NCI-H1436 treated with DMSO at 0.1 percent for 48 hours (cell line): ENCODE results near the gene ABR.
A peak's percentile ranks its signal among the peaks of the same experiment; 100 is the strongest.
"Not testable (repeated sequence)": the region's sequence is repeated elsewhere in the genome, so short reads cannot be mapped to it uniquely, and the experiment has no call there.

Experiments
- DNase-seq: peaks from one replicate; lab custom pipeline; 2025; lab: John Stamatoyannopoulos, UW

Gene ABR

GRCh38 chr17:983921-984320 is 195.9 kb downstream of the ABR start:
- no peak for DNase-seq

GRCh38 chr17:981292-981658 is 198.5 kb downstream of the ABR start:
- DNase-seq, result no peak

- peak; percentile 52 for DNase-seq
These were observed 199.1 kb downstream of the ABR start for GRCh38 chr17:980406-981291.

DNA sequence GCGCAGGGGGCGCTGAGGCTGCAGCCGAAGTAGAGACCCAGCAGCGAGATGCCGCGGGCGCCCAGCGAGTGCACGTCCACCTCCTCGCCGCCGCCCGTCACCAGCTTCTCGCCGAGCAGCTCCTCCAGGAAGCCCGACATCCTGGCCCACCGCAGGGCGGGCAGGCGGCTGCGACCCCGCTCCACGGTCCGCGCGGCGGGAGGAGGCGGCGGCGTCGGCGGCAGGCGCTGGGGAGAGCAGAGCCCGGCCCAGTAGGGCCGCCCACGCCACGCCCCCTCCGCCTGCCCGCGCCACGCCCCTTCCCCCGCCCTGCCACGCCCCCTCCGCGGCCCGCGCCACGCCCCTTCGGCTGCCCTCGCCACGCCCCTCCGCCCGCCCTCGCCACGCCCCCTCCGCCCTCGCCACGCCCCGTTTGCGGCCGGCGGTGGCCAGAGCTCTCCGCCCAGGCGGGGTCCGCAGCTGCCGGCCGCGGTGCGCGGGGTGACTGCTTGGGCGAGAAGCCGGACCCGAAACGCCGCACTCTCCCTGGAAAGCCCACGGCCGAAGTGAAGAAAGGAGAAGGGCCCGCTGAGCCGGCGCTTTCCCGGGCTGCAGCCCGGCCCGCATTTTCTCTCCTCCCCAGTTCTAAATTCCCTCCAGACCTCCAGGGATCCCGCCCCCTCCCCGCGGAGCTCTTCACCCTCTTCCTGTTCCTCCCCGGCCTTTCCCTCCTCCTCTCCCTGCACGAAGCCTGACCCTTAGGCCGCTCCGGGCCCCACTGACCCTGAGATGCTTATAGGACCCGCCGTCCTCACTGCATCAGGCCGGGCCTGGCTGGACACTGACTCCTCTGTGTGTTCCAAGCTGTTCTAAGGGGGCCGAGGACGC is 200.0 kb downstream of the ABR start, which contains the start of gene NXN:
NXN (minus strand) TSS at position 238 of the 867 bp plus-strand sequence.
- DNase-seq, result no peak

DNA sequence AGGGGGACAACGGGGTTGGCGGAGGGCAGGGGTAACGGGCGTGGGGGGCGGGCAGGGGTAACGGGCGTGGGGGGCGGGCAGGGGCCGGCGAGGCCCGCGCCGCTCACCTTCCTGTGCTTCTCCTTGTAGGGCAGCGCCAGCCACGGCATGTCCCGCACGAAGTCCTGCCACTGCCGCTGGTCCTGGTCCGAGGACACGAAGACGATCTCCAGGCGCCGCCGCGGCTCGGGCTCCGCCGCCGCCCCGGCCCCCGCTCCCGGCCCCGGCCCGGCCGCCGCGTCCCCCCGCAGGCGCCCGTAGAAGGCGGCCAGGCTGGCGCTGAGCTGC is 200.6 kb downstream of the ABR start:
- no peak for DNase-seq

- no peak for DNase-seq
These were observed 201.4 kb downstream of the ABR start for GRCh38 chr17:978103-979093.

GRCh38 chr17:977166-977565 is 202.6 kb downstream of the ABR start:
- no peak for DNase-seq

DNA sequence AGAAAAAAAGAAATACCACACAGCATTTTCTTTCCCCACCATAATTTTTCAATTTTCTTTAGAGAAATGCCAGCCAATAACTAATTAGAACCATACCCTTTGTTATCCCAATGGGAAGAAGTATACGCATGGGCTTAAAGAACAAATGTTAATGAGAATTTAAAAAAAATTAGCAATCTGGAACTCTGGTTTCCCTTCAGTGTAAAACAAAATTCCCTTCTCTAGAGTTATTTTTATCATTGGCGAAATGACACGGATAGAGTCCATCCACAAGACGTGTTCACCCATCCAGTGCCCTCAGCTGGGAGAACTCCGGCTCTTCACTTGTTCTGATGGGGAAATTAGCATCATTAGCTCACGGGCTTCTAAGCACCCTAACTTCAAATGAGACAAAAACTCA is 203.5 kb downstream of the ABR start:
- DNase-seq, result no peak

- no peak for DNase-seq
These were observed 204.3 kb downstream of the ABR start for GRCh38 chr17:975371-975915.

DNA sequence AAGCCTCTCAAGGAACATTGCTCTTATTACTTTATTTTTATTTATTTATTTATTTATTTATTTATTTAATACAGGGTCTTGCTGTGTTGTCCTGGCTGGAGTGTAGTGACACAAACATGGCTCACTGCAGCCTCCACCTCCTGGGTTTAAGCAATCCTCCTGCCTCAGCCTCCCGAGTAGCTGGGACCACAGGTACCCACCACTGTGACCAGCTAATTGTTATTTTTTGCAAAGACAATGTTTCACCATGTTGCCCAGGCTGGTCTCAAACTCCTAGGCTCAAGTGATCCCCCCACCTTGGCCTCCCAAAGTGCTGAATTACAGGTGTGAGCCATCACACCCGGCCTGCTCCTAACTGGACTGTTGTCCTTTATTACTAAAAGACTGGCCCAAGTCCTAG is 205.0 kb downstream of the ABR start:
- not testable (repeated sequence) for DNase-seq

GRCh38 chr17:973053-973452 is 206.7 kb downstream of the ABR start:
- DNase-seq, result no peak

DNA sequence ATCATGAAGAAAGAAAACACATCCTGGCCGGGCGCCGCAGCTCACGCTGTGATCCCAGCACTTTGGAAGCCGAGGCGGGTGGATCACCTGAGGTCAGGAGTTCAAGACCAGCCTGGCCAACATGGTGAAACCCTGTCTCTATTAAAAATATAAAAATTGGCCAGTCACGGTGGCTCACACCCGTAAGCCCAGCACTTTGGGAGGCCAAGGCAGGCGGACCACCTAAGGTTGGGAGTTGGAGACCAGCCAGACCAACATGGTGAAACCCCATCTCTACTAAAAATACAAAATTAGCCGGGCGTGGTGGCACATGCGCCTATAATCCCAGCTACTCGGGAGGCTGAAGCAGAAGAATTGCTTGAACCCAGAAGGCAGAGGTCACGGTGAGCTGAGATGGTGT is 207.9 kb downstream of the ABR start:
- not testable (repeated sequence) for DNase-seq

- DNase-seq, result no peak
These were observed 209.4 kb downstream of the ABR start for GRCh38 chr17:970364-970763.

DNA sequence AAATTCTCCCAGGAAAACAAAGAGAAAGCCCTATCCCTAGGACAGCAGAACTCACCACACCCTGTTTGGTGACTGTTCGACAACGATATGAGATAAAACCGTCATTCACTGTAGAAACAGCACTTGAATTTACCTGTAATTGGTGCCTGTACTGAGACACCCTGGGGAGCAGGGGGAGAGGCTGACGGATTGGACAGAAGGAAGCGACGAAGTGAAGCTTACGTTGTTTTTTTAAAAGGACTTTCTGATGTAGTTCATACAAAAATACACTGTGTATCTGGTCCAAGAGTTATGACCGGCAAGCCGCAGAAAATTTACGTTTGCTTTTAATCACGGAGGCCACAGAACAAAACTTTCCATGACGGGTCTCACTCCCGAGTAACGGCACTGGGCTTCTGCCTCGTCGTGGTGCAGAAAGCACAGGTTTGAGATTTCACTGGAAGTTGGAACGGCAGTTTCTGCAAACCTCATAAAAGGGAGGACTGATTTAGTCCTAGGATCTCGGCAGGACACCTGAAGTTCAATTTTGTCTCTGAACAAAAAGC is 209.9 kb downstream of the ABR start:
- no peak for DNase-seq

DNA sequence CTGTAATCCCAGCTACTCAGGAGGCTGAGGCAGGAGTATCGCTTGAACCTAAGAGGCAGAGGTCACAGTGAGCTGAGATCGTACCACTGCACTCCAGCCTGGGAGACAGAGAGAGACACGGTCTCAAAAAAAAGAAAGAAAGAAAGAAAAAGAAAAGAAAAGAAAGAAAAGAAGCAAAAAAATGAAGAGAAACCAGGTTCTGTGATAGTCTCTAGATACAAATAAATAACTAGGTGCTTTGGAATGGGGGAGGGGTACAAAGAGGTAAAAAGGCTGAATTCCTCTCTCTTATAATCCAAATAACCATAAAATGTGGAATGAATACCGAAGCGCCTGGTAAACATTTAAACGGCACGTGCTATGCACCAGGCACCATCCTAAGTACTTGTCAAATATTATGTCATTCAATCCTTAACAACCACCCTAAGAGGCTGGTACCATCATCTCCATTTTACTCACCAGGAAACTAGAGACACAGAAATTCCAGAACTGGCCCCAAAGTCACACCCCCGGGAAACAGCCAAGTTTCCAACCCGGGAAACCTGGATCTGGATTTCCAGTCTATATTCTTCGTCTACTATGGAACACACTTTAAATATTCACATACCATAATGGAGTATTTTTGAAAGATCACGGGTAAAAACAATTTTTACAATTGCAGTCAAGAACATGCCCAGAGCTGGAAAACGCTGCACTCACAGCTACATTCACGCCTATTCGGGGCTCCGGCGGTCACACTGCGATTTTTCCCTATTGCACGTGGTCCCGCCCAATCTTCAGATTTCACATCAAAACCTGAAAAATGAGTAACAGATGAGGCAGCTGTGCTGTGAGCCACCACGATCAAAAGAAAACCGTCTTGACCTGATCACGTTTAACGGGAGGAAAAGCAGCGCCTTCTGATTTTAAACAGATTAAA is 210.7 kb downstream of the ABR start:
- DNase-seq, result no peak

DNA sequence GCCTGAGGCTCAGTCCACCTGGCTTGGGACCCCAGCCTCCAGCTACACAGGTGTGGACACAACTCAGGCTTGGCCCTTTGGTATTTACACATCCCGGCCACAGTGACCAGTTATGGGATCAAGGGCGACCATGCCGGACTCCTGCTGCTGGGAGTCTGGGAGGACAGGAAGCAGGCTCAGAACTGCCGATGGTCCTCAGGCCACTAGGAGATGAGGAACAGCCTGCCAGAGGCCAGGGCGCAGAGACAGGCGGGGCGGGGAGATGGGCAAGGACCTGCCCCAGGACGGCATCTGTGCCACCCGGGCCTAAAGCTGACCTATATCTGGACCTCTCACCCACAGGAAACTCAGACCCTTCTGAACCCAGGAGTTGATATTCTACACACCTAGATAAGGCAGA is 212.7 kb downstream of the ABR start:
- DNase-seq, result no peak

- no peak for DNase-seq
These were observed 214.3 kb downstream of the ABR start for GRCh38 chr17:965311-965989.

DNA sequence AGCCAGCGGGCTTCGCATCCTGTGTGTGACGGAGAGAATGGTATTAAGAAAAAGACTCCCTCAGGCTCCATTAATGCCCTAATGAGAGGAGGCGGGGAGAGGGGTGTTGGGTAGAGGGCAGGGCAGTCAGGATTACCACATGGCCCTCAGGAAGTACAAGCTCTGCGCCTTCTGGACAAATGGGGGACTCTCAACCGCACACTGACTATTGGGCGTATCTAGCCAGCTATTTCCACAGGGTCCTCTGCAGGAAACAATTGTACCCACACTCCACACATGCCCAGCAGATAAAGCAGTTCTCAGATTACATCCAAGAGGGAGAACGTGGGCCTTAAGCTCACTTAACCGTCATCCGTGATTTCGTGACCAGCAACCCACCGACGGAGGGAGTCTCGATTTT is 214.9 kb downstream of the ABR start:
- no peak for DNase-seq

- no peak for DNase-seq
These were observed 217.1 kb downstream of the ABR start for GRCh38 chr17:962670-963069.

DNA sequence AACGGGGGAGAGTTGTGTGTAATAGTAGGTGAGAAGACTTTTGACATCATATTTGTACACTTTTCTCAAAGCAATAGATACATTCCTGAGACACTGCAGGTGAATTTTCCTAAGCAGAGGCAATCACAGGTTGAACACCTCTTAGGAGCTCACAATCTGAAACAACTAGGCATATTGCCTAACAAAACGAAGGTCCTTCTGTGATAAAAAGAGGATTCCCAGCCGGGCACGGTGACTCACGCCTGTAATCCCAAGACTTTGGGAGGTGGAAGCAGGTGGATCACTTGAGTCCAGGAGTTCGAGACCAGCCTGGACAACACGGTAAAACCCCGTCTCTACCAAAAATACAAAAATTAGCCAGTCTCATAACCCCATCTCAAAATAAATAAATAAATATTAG is 217.6 kb downstream of the ABR start:
- no peak for DNase-seq
